Measurements from ENCODE around the gene DPH2.

DPH2 gene

DNA sequence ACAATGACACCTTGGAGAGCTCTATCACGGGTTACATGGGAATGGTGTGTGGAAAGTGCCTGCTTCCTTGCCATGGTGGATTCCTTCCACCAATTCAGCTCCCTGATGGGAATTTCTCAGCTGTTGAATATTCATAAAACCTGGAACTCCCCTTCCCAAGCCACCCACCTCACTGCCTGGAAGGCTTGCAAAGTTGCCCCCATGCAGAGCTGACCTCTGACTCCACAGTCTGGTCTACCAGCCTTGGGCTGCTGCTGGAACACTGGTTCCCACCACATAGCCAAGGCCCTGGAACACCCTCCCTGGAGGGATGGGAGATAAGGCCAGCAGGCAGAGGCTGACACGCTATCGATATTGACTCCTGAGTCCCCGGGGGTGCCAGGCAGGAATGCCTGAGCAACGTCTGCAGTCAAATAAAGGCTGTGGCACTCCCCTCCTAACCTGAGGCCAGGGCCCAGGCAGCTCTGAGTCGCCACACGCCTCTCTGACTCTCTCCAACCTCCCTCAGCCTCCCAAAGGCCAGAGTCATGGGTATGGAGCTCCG lies 30.4 kb downstream of the DPH2 start:
- DNase-seq (ENCODE audit: low spot score), result no peak

DNA sequence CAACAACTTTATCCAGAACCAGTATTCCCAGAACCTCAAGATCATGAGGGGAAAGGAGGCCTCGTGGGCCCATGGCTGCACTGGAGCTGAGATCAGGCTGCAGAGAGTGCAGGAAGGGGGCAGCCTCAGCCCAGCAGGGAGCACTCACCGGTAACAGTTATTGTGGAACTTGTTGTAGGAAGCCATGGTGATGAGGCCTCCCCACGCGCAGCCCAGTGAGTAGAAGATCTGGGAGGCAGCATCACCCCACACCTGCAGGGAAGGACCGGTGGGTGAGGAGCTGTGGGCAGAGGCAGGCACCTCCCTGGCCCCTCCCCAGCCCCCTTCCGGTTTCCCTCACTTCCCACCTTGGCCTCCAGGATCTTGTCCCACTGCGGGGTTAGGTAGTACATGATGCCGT lies 32.4 kb downstream of the DPH2 start:
- DNase-seq (ENCODE audit: low spot score), result no peak

GRCh38 chr1:44002606-44003157 lies 32.9 kb downstream of the DPH2 start:
- DNase-seq (ENCODE audit: low spot score), result no peak

GRCh38 chr1:44008259-44008658 lies 38.4 kb downstream of the DPH2 start:
- no peak for DNase-seq (ENCODE audit: low spot score)

DNA sequence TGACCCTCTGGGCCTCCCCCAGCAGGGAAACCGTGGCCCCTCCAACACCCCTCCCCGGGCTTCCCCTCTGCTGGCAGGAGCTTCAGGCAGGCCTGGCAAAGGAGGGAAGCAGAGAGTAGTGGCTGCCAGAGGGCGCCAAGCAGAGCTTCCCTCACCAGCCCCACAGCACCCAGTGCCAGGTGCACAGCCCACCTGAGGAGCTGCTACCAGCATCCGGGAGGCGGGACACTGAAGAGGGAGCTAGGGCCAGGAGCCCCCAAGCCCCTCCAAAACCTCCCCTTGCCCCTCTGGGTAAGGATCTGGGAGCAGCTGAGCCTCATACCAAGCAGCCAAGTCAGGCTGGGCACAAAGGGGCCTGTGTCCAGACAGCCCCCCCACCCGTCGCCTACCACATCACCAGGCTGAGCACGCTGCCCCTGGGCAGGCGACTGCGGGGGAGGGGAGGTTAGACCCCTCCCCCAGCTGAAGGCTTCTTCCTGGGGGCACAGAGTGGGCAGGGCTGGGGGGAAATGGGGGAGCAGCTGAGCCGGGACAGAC lies 41.2 kb downstream of the DPH2 start:
- no peak for DNase-seq (ENCODE audit: low spot score)

DNA sequence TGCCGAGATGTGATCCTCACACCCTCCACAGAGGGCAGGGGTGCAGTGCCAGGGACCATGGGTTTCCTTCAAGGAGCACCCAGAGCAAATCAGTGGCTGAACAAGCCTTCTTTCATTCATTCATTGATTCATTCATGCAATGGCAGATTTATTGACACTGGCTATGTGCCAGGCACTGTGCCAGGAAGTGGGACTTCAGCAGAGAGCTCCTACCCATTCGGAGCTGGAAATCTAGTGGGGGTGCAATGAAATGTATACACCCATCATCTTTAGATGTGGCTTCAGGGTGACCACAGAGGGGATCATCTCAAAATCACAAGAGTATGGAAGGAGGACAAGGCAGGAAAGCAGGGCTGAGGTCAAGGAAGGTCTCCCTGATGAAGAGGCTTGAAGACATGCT lies 42.6 kb downstream of the DPH2 start:
- no peak for DNase-seq (ENCODE audit: low spot score)

GRCh38 chr1:44012941-44013609 lies 43.3 kb downstream of the DPH2 start:
- no peak for DNase-seq (ENCODE audit: low spot score)

DNA sequence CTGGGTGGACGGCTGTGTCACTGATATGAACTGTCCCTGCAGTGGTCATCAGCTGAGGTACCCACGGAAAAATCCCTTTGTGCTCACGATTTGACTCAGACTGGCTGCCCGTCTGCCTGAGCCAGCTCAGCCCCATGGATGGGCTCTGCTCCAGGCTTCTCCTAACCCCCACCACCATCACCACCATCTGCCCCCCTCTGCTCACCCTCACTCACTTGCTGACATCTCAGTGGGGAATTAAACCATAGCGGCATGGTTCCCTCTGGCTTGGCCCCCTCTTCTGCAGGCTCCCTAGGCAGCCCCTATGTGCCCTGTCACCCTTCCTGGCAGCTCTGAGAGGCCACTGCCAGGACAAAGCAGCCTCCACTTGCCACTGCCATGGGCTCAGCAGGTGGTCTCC lies 44.1 kb downstream of the DPH2 start:
- no peak for DNase-seq (ENCODE audit: low spot score)

DNA sequence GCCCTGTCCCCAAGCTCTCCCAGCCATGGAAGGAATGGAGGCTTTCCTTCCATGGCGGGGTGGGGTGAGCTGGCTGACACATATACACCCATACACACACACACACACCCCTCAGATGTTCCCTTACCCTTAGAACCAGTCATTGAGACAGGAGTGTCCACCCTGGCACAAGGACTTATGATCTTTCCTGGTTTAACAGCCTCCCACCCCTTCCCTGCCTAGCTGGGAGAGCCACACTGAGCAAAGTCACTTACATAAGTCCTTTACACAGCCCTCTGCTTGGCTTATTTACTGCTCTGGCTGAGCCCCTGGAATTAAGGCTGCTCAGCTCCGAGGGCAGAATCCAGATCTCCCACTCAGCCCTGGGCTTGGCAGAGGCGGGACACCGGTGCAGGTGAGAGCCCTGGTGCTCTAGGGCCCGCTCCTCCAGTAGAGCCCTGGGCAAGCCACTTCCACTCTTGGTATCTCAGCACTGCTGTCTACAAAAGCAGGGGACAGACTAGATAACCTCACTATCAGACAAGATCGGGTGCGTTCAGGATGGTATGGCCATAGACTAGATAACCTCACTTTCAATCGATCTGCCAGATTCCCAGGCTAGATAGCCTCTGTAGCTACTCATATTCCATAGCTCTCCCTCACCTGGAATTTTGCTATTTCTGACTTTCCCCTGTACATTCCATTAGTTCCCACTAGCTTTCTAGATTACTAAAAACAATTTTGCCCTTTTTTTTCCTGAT lies 44.7 kb downstream of the DPH2 start:
- DNase-seq (ENCODE audit: low spot score), result no peak

- DNase-seq (ENCODE audit: low spot score), result no peak
Observed at GRCh38 chr1:44015206-44015605, 45.4 kb downstream of the DPH2 start.

GRCh38 chr1:44016041-44016889 lies 46.5 kb downstream of the DPH2 start:
- no peak for DNase-seq (ENCODE audit: low spot score)

DNA sequence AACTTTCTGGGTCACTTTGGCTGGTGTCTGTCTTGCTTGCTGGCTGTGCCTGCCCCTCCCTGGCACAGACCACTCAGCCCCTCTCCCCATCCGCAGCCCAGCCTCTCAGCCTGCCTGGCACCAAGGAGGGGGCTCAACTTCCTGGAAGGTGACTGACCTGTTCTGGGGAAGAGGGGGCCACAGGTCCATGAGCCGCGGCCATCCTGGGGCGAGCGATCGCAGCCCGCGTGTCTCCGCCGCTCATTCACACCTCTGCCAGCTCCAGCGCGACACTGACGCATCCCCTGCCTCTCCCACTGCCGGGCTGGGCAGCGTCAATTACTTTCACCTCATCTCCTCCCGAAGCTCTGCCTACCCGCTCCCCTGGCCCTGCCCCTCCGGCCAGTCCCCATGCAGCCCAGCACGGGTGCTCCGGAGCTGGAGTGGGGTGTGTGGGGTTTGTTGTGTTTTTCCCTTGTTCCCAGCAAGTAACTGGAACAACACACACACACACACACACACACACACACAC lies 47.1 kb downstream of the DPH2 start:
- no peak for DNase-seq (ENCODE audit: low spot score)

DNA sequence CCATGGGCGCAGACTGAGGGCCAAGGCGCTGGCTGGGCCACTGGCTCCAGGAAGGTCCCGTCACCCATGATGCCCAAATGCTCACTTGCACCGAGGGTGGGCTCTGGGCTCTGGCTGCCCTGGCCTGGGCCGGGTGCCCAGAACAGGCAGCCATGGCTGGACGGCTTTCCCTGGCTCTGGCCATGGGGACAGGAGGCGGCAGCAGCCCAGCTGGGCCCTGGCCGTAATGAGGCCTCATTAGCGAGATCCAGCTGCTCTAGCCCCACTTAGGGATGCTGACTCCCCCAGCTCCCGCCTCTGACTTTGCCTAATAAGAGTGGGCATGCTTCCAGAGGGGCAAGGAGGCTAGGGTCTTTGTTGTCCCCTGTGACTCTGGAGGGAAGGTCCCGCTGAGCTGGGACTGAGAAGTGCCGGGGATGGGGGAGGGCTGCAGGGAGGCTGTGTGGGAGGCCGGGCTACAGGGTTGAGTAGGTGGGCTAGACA lies 49.7 kb downstream of the DPH2 start:
- no peak for DNase-seq (ENCODE audit: low spot score)

GRCh38 chr1:44020464-44020863 lies 50.7 kb downstream of the DPH2 start:
- no peak for DNase-seq (ENCODE audit: low spot score)

DNA sequence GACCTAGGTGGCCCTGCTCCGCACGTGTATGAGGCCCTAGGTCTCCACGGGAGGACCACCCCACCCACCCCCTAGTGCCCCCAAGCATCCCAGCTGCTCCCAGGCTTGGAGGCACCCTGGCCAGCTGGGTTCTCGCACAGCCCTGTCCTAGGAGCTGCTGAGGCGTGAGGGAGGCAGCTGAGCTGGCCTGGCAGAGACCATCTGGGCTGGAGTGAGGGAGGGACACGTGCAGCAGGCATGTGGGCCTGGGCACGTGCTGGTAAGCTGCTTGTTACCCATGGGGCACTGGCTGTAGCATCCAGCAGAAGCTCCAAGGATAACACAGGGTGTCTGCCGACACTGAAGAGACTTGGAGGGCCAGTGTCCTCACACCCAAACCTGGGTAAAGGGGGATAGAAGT lies 51.3 kb downstream of the DPH2 start:
- DNase-seq (ENCODE audit: low spot score), result no peak

- DNase-seq (ENCODE audit: low spot score), result no peak
Observed at GRCh38 chr1:44021581-44022321, 51.9 kb downstream of the DPH2 start.
